ENCODE results near the gene GUCY2C. TPM values are rescaled to one million over a fixed set of nuclear protein-coding genes. Genes with fewer than 3 reads are reported as not detected.

Gene GUCY2C
- total and polyA plus RNA-seq, 9 donors, result 0.36 TPM; not detected in 8

DNA sequence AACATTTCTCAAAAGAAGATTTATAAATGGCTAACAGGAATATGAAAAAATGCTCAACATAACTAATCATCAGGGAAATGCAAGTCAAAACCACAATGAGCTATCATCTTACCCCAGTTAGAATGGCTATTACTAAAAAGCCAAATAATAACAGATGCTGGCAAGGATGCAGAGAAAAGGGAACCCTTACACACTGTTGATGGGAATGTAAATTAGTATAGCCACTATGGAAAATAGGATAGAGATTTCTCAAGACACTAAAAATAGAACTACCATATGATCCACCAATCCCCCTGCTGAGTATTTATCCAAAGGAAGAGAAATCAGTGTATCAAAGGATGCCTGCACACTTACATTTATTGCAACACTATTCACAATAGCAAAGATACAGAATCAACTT lies 58.3 kb downstream of the GUCY2C start:
- no peaks in the 10 kb centered on the region for H3K4me1 ChIP-seq (ENCODE audit: insufficient read depth)
- H3K4me3 ChIP-seq, result no peak overlapping the region
- no peak for DNase-seq
- TF ChIP-seq POLR2A (IDR thresholded peaks at IDR 0.05) (no peak), EP300 (IDR thresholded peaks at IDR 0.05) (no peak)
- TF ChIP-seq, protein P1, sequence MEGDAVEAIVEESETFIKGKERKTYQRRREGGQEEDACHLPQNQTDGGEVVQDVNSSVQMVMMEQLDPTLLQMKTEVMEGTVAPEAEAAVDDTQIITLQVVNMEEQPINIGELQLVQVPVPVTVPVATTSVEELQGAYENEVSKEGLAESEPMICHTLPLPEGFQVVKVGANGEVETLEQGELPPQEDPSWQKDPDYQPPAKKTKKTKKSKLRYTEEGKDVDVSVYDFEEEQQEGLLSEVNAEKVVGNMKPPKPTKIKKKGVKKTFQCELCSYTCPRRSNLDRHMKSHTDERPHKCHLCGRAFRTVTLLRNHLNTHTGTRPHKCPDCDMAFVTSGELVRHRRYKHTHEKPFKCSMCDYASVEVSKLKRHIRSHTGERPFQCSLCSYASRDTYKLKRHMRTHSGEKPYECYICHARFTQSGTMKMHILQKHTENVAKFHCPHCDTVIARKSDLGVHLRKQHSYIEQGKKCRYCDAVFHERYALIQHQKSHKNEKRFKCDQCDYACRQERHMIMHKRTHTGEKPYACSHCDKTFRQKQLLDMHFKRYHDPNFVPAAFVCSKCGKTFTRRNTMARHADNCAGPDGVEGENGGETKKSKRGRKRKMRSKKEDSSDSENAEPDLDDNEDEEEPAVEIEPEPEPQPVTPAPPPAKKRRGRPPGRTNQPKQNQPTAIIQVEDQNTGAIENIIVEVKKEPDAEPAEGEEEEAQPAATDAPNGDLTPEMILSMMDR (IDR thresholded peaks at IDR 0.05), result no peak
- H3K36me3 ChIP-seq, result no peaks in the 10 kb centered on the region
- intact Hi-C loops (cut with DNase I), result no loop called here
- no peak overlapping the region for H3K27ac ChIP-seq
- H3K9me3 ChIP-seq, result no peaks in the 10 kb centered on the region
- no peaks in the 10 kb centered on the region for H3K27me3 ChIP-seq

DNA sequence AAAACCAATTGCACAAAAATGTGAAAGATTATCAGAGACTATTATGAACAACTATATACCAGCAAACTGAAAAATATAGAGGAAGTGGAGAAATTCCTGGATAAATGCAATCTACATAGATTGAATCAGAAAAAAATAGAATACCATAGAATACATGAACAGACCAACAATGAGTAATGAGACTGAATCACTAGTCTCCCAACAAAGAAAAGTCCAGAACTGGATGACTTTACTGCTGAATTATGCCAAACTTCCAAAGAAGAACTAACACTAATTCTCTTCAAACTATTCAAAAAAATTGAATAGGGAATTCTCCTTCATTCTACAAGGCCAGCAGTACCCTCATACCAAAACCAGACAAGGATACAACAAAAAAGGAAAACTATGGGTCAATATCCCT lies 60.6 kb downstream of the GUCY2C start:
- Histone ChIP-seq H3K9me3 (no peaks in the 10 kb centered on the region), H3K36me3 (no peaks in the 10 kb centered on the region), H3K27ac (no peak overlapping the region), H3K4me1 (ENCODE audit: insufficient read depth) (no peaks in the 10 kb centered on the region), H3K27me3 (no peaks in the 10 kb centered on the region), H3K4me3 (no peak overlapping the region)
- TF ChIP-seq EP300 (IDR thresholded peaks at IDR 0.05) (no peak), POLR2A (IDR thresholded peaks at IDR 0.05) (no peak)
- TF ChIP-seq, protein P1 (IDR thresholded peaks at IDR 0.05), result no peak
- DNase-seq, result no peak
- intact Hi-C loops (cut with DNase I), result no loop called here

DNA sequence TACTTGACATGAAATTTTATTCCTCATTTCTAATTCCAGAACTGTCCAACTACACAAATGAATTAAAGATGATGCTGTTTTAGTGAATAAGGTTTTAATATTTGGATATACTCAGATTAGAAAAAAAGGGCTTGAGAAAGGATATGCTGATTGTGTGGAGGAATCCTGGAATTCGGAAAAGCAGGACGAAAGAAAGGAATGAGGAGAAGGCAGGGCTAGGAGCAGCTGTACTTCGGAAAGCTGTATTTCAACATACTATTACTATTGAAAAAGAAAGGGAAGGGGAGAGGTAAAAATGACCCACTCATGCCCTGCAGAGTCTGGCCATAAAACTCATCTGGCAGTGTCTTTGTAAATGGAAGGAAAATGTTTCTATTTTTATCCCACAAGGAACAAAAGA lies 65.6 kb downstream of the GUCY2C start:
- no peak overlapping the region for H3K4me3 ChIP-seq
- H3K27me3 ChIP-seq, result no peaks in the 10 kb centered on the region
- no peaks in the 10 kb centered on the region for H3K4me1 ChIP-seq (ENCODE audit: insufficient read depth)
- TF ChIP-seq EP300 (IDR thresholded peaks at IDR 0.05) (no peak), POLR2A (IDR thresholded peaks at IDR 0.05) (no peak)
- TF ChIP-seq, protein P1 (IDR thresholded peaks at IDR 0.05), result no peak
- no peak overlapping the region for H3K27ac ChIP-seq
- no peaks in the 10 kb centered on the region for H3K9me3 ChIP-seq
- H3K36me3 ChIP-seq, result no peaks in the 10 kb centered on the region
- 41 to 50% (median 46%) methylated on average over 3 of the region's 3 CpGs for WGBS, 3 donors
- intact Hi-C loops (cut with DNase I), result no loop called here
- no peak for DNase-seq

DNA sequence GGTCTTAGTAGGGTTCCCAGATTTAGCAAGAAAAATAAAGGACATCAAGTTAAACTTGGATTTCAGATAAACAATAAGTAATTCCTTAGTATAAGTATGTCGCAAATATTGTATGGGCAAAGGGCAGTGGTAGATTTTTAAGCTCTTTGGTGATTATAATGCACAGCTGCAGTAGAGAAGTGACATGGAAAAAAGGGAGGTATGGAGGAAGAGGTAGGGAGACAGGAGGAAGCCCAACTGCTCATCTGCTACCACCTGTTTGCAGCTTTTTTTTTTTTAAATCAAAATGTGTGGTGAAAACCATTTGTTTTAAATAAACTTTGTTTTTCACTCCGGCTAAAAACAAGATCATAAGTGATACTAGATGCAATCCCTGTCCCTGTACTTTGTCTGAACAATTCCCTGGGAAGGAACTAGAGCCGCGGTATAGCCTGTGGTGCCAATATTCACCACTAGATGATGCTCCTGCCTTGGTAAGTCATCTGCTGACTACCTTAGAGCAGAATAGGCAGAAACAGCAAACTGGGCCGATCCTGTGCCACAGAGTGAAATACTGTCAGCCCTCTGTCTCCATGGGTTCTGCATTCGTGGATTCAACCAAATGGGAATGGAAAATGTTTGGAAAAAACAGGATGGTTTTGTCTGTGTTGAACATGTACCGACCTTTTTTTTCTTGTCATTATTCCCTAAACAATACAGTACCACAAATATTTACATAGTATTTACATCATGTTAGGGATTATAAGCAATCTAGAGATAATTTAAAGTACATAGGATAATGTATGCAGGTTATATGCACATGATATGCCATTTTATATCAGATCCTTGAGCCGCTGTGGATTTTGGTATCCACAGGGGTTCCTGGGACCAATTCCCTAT lies 66.3 kb downstream of the GUCY2C start:
- peak; percentile 13 to 68 (median 43) for DNase-seq
- intact Hi-C loops (cut with DNase I), result no loop called here
- WGBS, 3 donors, result 20 to 27% (median 21%) methylated on average over 8 of the region's 8 CpGs
- H3K4me1 ChIP-seq (ENCODE audit: insufficient read depth), result no peaks in the 10 kb centered on the region
- H3K27me3 ChIP-seq, result no peaks in the 10 kb centered on the region
- H3K36me3 ChIP-seq, result no peaks in the 10 kb centered on the region
- TF ChIP-seq EP300 (IDR thresholded peaks at IDR 0.05), result no peak
- no peak for TF ChIP-seq POLR2A (IDR thresholded peaks at IDR 0.05)
- TF ChIP-seq, protein P1 (IDR thresholded peaks at IDR 0.05), result peak in 2 of 3 donors; percentile 71 to 79
- H3K4me3 ChIP-seq, result no peak overlapping the region
- H3K9me3 ChIP-seq, result no peaks in the 10 kb centered on the region
- no peak overlapping the region for H3K27ac ChIP-seq

Data from ovary (tissue), 9 donors.